Upper lobe of right lung (tissue), 1 donor: Measurements from ENCODE around the gene PRDM16. TPM values are rescaled to one million over a fixed set of nuclear protein-coding genes. Genes with fewer than 3 reads are reported as not detected.

Experiments
- ATAC-seq: fragments of 200-7000 bp; cut with Tn5 transposase; one replicate; pipeline ENCODE4 v1.9.1; 2020; ENCODE audit warnings: mild to moderate bottlenecking, moderate library complexity
- DNase-seq: peaks from one replicate; pipeline ENCODE4 v3.0.0-alpha.2; 2020
- H3K27ac ChIP-seq: fragments of 200-600 bp; one replicate; pipeline ENCODE4 v1.8.0; 2022
- H3K27me3 ChIP-seq: fragments of 200-600 bp; one replicate; pipeline ENCODE4 v1.8.0; 2022; ENCODE audit warnings: mild to moderate bottlenecking
- H3K36me3 ChIP-seq: fragments of 200-600 bp; one replicate; pipeline ENCODE4 v1.8.0; 2022
- H3K4me1 ChIP-seq: fragments of 200-600 bp; one replicate; pipeline ENCODE4 v1.8.0; 2022
- H3K4me3 ChIP-seq: fragments of 200-600 bp; one replicate; pipeline ENCODE4 v1.8.0; 2022; ENCODE audit warnings: mild to moderate bottlenecking
- H3K9me3 ChIP-seq: fragments of 200-600 bp; one replicate; pipeline ENCODE4 v1.8.0; 2022
- intact Hi-C: fragments of 100-400 bp; cut with DNase I; formaldehyde crosslinking; loops from one replicate; pipeline ENCODE4 v1.11.0; 2022
- total RNA-seq: library from RNA; stranded (reverse); fragmentation: NEBNext Ultra II Directional; extraction: Animal tissue kit (Norgen Biotek cat#: 25700); gene quantifications from one replicate; pipeline ENCODE4 v1.2.1, GENCODE V29; 2021
- TF ChIP-seq, protein P1 (sequence below): fragments of 200-600 bp; IDR thresholded peaks from one replicate; pipeline ENCODE4 v1.8.0; 2022; ENCODE audit warnings: antibody characterized with exemption
- donor health status: DM: no; HTN: yes; CAD: no; lungs with severe emphysema.

The PRDM16 gene
- total RNA-seq, 1 donor from 2014 or later: 21.0 TPM

GRCh38 chr1:3244927-3245315 is 175.9 kb downstream of the PRDM16 start:
- Histone ChIP-seq H3K36me3 (no peaks in the 10 kb centered on the region), H3K4me1 (peaks cover 13% of the 10 kb centered on the region), H3K27ac (no peak overlapping the region), H3K27me3 (peaks cover 20% of the 10 kb centered on the region), H3K9me3 (no peaks in the 10 kb centered on the region), H3K4me3 (no peak overlapping the region)
- intact Hi-C loops: no loop called here
- ATAC-seq (no peak), DNase-seq (no peak)
- TF ChIP-seq, protein P1, sequence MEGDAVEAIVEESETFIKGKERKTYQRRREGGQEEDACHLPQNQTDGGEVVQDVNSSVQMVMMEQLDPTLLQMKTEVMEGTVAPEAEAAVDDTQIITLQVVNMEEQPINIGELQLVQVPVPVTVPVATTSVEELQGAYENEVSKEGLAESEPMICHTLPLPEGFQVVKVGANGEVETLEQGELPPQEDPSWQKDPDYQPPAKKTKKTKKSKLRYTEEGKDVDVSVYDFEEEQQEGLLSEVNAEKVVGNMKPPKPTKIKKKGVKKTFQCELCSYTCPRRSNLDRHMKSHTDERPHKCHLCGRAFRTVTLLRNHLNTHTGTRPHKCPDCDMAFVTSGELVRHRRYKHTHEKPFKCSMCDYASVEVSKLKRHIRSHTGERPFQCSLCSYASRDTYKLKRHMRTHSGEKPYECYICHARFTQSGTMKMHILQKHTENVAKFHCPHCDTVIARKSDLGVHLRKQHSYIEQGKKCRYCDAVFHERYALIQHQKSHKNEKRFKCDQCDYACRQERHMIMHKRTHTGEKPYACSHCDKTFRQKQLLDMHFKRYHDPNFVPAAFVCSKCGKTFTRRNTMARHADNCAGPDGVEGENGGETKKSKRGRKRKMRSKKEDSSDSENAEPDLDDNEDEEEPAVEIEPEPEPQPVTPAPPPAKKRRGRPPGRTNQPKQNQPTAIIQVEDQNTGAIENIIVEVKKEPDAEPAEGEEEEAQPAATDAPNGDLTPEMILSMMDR: no peak

DNA sequence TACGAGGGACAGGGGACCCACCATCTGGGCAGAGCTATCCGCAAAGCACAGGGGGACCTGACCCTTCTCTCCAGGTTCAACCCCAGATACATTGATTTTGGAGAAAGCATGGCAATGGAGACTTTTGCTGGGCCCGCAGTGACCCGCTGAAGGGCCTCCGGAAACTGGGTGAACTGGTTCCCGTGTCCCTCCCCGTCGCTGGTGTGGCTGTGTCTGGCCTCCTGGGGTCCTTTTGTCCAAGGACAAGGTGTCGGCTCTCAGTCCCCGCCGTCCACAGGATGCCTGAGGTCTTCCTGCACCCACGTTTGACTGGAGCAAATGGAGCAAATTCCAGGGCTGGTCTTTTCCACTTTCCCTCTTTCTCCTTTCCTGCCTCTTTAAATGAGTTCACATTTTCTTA is 176.3 kb downstream of the PRDM16 start:
- H3K27me3 ChIP-seq: peaks cover 20% of the 10 kb centered on the region
- no peak overlapping the region for H3K27ac ChIP-seq

GRCh38 chr1:3245768-3246167 is 176.8 kb downstream of the PRDM16 start:
- peaks cover 10% of the 10 kb centered on the region for H3K4me1 ChIP-seq
- no peak overlapping the region for H3K27ac ChIP-seq
- H3K27me3 ChIP-seq: peaks cover 20% of the 10 kb centered on the region
- H3K9me3 ChIP-seq: no peaks in the 10 kb centered on the region
- intact Hi-C loops: no loop called here
- DNase-seq (no peak), ATAC-seq (no peak)
- no peak overlapping the region for H3K4me3 ChIP-seq
- TF ChIP-seq, protein P1: no peak
- no peaks in the 10 kb centered on the region for H3K36me3 ChIP-seq

More for the DNA sequence above, 176.3 kb downstream of the PRDM16 start:
- TF ChIP-seq, protein P1: no peak
- ATAC-seq: no peak
- intact Hi-C loops: no loop called here
- Histone ChIP-seq H3K9me3 (no peaks in the 10 kb centered on the region), H3K4me3 (no peak overlapping the region), H3K4me1 (peaks cover 13% of the 10 kb centered on the region), H3K36me3 (no peaks in the 10 kb centered on the region)
- no peak for DNase-seq

- Histone ChIP-seq H3K27me3 (peaks cover 20% of the 10 kb centered on the region), H3K36me3 (no peaks in the 10 kb centered on the region), H3K4me3 (no peak overlapping the region), H3K27ac (no peak overlapping the region), H3K9me3 (no peaks in the 10 kb centered on the region), H3K4me1 (peaks cover 5% of the 10 kb centered on the region)
- DNase-seq (no peak), ATAC-seq (no peak)
- TF ChIP-seq, protein P1: no peak
- intact Hi-C loops: no loop called here
These were observed 177.2 kb downstream of the PRDM16 start for GRCh38 chr1:3246251-3246650.

DNA sequence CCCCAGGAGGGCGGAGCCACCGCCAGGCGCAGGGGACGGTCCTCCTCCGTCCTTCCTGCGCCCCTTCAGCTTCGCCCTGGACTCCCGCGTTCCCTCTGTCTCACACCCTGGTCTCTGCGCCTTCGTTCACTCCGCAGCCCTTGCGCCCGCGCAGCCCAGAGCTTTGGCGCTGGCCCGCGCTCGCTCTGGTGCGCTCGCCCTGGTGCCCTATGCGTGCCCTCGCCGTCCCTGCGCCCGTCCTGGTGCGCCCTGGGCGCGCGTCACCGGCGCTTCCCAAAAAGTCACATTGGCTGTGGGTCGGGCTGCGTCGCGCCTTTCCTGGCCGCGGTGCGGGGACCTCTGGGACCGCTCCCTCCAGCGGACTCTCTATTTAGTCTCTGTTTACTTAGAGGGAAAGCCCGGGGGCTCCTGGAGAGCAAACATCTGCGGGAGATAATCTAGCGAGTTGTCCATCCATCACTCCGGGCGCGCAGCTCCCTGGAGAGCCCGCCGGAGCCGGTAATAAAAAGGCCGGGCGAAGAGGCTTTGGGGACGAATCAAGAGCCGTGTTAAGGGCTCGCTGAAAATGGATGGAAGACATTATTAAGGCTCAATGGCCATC is 178.6 kb downstream of the PRDM16 start:
- no peak for ATAC-seq
- no peak overlapping the region for H3K27ac ChIP-seq

More for the DNA sequence above, 178.6 kb downstream of the PRDM16 start:
- DNase-seq: no peak
- TF ChIP-seq, protein P1: no peak
- Histone ChIP-seq H3K36me3 (no peaks in the 10 kb centered on the region), H3K27me3 (peaks cover 20% of the 10 kb centered on the region), H3K4me3 (no peak overlapping the region), H3K4me1 (no peaks in the 10 kb centered on the region), H3K9me3 (no peaks in the 10 kb centered on the region)
- intact Hi-C loops: no loop called here
